ENCODE measurements around the gene WNK2.
"Not testable (repeated sequence)": the region's sequence is repeated elsewhere in the genome, so short reads cannot be mapped to it uniquely, and the experiment has no call there.

WNK2 gene

DNA sequence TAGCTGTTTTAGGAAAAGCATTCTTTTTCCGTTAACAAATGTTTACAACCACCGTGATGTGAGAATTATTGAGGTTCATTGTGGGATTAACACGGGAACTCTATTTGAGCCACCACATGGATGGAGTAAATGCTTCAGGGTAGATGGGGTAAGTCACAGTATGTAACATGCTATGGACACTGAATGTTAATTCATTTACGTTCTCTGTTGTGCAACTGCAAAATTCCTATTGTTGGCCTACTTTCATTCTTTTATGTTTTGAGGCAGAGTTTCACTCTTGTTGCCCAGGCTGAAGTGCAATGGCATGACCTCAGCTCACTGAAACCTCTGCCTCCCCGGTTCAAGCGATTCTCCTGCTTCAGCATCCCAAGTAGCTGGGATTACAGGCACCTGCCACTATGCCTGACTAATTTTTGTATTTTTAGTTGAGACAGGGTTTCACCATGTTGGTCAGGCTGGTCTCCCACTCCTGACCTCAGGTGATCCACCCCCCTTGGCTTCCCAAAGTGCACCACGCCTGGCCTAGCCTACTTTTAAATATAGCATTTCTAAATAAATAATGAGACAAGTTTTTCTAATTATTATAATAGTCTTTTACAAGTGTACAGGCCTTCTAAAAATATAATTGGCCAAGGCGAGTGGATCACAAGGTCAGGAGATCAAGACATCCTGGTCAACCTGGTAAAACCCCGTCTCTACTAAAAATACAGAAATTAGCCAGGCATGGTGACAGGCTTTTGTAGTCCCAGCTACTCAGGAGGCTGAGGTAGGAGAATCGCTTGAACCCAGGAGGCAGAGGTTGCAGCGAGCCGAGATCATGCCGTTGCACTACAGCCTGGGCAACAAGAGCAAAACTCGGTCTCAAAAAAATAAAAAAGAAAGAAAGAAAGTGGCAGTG, 169.7 kb downstream of the WNK2 start:
- DNase-seq = not testable (repeated sequence)

- no peak for DNase-seq
Observed at GRCh38 chr9:93354451-93354850, 170.5 kb downstream of the WNK2 start.

DNA sequence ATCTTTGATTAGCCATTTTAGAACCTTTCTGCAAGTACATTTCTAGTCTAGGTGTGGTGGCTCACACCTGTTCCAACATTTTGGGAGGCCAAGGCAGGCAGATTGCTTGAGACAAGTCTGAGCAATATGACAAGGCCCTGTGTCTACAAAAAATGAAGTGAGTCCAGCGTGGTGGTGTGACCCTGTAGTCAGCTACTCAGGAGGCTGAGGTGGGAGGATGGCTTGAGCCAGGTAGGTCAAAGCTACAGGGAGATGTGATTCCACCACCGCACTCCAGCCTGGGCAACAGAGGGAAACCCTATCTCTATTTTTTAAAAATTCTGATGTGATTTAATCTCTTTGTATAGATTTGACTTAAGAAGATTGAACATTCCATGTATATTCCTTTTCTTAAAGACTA, 171.9 kb downstream of the WNK2 start:
- no peak for DNase-seq

GRCh38 chr9:93357649-93358048, 173.7 kb downstream of the WNK2 start:
- no peak for DNase-seq

GRCh38 chr9:93359907-93360306, 176.0 kb downstream of the WNK2 start:
- not testable (repeated sequence) for DNase-seq

- no peak for DNase-seq
Observed at GRCh38 chr9:93361995-93362394, 178.1 kb downstream of the WNK2 start.

DNA sequence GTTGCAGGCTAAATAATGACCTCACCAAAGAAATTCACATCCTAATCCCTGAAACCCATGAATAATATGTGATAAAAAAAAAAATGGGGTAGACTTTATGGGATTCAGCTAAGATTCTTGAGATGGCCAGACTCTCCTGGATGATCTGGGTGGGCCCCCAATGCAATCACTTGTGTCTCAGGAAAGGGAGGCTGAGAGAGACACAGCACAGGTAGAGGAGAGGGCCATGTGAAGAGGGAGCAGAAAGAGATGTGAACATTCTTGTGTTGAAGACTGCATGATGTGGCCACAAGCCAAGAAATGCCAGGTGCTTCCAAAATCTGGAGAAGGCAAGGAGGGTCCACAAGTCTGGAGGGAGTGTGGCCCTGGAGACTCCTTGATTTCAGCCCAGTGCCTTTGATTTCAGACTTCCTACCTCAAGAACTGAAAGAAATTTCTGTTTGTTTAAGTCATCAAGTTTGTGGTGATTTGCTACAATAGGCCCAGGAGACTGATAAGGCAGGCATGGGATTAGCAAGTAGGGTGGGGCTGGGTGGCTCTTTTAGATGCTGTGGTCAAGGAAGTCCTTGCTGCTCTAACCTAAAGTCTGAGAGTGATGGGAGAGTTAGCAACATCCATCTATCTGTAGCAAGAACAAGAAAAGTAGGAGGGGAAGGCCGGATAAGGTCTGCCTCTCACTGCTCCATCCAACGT, 180.9 kb downstream of the WNK2 start:
- DNase-seq = no peak

GRCh38 chr9:93365427-93366118, 181.6 kb downstream of the WNK2 start:
- no peak for DNase-seq

DNA sequence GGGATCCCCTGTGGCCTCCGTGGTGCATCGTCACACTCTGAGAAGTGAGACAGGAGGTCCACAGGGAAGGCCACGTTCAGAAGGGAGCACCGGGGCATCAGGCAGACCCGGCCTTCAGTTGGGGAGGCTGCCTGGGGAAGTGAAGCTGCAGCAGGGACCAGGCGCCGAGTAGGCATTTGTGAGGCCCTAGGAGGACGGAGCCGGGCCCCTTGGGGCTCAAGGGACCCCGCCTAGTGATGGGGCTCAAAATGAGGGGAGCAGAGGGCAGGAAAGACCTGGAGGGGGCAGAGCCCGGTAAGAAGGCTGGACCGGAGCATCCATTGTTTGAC, 182.1 kb downstream of the WNK2 start:
- DNase-seq = no peak

DNA sequence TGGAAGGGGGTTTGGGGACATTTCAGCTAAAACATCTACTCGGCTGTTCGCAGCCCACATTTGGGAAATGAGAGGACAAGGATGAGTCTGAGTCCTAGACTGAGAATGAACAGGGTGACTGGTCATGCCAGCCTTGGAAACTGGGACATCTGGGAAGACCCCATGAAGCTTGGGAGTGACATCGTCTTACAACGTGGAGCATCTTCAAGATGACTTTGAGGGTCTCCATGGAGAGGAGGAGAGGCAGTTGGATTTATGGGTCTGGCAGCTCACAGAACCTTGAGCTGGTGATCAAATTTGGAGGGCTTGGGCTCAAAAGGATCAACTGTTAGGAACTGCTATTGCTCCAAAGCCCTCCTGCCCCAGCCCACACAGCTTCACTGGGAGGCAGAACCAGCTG, 182.5 kb downstream of the WNK2 start:
- not testable (repeated sequence) for DNase-seq

- no peak for DNase-seq
Observed at GRCh38 chr9:93368437-93368836, 184.5 kb downstream of the WNK2 start.

GRCh38 chr9:93369686-93370085, 185.7 kb downstream of the WNK2 start:
- DNase-seq = no peak

Data from stimulated activated CD8-positive, alpha-beta memory T cell treated with anti-CD3 and anti-CD28 coated beads, Interleukin-4, amount 100 ng/mL, for 48 hours (primary cell).